Epithelial cell of esophagus (primary cell): ENCODE data around the gene CXCR1.

Experiments used
- DNase-seq: peaks from one replicate; pipeline ENCODE4 v3.0.0; 2010; ENCODE audit warnings: low read depth
- H3K4me3 ChIP-seq: 2 replicates; pipeline ENCODE4 v1.5.1; 2011; ENCODE audit warnings: mild to moderate bottlenecking, low read length, control low read depth
- TF ChIP-seq, protein P1 (sequence below): IDR thresholded peaks from 2 replicates; pipeline ENCODE4 v1.5.1; 2011; ENCODE audit warnings: low read depth, mild to moderate bottlenecking, low read length, control low read depth, inconsistent platforms; ENCODE audit not compliant: insufficient read depth; ENCODE audit errors: missing control alignments

Gene CXCR1

DNA sequence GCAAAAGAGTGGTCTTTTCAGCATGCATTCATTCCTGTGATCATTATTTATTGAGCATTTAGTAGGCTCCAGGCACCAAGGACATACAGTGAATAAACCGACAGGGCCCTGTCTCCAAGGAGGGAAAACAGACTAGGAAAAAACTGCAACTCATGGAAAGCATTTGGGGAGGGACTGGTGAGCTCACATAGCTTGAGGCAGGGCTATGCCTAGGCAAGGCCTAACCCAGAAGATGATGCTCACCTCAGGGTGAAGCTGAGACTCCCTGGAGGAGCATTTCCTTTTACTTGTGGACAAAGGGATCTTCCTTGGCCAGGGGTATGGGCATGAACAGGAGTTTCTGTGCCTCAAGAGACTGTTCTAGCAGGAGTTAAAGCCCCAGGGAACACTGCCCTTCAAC lies 3.9 kb downstream of the CXCR1 start:
- TF ChIP-seq, protein P1, sequence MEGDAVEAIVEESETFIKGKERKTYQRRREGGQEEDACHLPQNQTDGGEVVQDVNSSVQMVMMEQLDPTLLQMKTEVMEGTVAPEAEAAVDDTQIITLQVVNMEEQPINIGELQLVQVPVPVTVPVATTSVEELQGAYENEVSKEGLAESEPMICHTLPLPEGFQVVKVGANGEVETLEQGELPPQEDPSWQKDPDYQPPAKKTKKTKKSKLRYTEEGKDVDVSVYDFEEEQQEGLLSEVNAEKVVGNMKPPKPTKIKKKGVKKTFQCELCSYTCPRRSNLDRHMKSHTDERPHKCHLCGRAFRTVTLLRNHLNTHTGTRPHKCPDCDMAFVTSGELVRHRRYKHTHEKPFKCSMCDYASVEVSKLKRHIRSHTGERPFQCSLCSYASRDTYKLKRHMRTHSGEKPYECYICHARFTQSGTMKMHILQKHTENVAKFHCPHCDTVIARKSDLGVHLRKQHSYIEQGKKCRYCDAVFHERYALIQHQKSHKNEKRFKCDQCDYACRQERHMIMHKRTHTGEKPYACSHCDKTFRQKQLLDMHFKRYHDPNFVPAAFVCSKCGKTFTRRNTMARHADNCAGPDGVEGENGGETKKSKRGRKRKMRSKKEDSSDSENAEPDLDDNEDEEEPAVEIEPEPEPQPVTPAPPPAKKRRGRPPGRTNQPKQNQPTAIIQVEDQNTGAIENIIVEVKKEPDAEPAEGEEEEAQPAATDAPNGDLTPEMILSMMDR: no peak
- H3K4me3 ChIP-seq: no peak overlapping the region
- peak; percentile 57 for DNase-seq

- H3K4me3 ChIP-seq: no peak overlapping the region
- TF ChIP-seq, protein P1: no peak
- DNase-seq: no peak
Measured at GRCh38 chr2:218161644-218162043, 5.1 kb downstream of the CXCR1 start.

GRCh38 chr2:218155953-218156479 lies 10.7 kb downstream of the CXCR1 start:
- no peak for DNase-seq
- H3K4me3 ChIP-seq: no peak overlapping the region
- TF ChIP-seq, protein P1: no peak

- H3K4me3 ChIP-seq: no peak overlapping the region
- TF ChIP-seq, protein P1: peak; percentile 4
- peak; percentile 90 for DNase-seq
Measured at GRCh38 chr2:218152777-218153176, 14.0 kb downstream of the CXCR1 start.

GRCh38 chr2:218152172-218152571 lies 14.6 kb downstream of the CXCR1 start:
- DNase-seq: peak; percentile 39
- H3K4me3 ChIP-seq: no peak overlapping the region
- TF ChIP-seq, protein P1: no peak

DNA sequence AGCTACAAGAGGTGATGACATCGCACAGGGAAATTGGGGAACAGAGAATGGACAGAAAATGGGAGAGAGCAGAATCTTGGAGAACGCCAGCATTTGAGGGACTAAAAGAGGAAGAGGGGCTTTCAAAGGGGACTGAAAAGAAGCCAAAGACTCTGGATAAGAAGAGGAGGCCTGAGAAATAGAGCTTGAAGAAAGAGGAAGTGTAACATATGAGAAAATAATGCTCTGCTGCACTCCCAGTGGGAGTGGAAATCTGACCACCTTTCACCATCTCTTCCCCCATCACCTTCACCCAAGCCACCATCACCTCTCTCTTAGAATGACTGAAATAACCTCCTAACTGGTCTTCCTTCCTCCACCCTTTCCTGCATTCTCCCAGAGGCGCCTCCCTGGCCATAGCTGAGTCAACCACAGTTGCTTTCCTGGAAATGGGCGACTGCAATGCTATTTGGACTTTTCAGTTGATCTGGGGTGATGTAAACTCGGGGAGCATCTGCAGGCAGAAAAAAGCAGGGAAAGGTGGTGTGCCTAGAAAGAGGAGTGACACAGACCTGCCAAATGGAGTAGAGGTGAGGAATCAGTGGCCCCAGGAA lies 16.8 kb downstream of the CXCR1 start:
- no peak for DNase-seq
- no peak overlapping the region for H3K4me3 ChIP-seq
- TF ChIP-seq, protein P1: no peak

GRCh38 chr2:218149098-218149497 lies 17.7 kb downstream of the CXCR1 start:
- no peak overlapping the region for H3K4me3 ChIP-seq
- TF ChIP-seq, protein P1: no peak
- DNase-seq: no peak
